Mammary epithelial cell (primary cell): ENCODE data around the gene MMP7.

Experiments
- CTCF ChIP-seq, 2 donors: IDR thresholded peaks in 1 of 2; conservative IDR thresholded peaks in 1 of 2; 2 replicates each; pipeline ENCODE4 v1.5.1; 2011 to 2012; ENCODE audit warnings: inconsistent platforms in 2 of 2, low read length in 2 of 2, mild to moderate bottlenecking in 2 of 2, control low read depth in 1 of 2, low read depth in 1 of 2; ENCODE audit not compliant: insufficient read depth in 1 of 2; ENCODE audit errors: extremely low read depth in 1 of 2
- EZH2 ChIP-seq: IDR thresholded peaks from 2 replicates; pipeline ENCODE4 v1.6.1; 2012; ENCODE audit warnings: low read length, inconsistent platforms, borderline replicate concordance

DNA sequence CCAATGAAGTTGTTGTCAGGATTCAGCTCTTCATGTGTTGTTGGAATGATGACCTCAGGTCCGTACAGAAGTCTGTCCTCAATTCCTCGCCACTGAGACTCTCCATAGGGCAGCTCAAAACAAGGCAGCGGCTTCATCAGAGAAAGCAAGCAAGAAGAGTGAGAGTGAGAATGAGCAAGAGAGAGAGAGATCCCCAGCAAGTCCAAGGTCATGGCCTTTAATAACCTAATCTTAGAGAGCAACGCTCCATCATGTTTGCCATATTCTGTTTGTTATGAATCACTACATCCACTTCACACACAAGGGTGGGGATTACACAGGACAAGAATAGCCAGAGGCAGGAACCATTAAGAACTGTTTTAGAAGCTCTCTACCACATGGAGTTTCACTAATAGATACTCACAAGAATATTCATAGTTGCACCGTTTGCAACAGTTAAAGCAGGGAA, 23.3 kb upstream of the MMP7 start:
- TF ChIP-seq CTCF (conservative IDR thresholded peaks at IDR 0.05 in 1 of 2, IDR thresholded peaks at IDR 0.05 in 1 of 2; ENCODE audit: extremely low read depth in 1 of 2, insufficient read depth in 1 of 2, low read depth in 1 of 2, low read length in 2 of 2) (no peak), EZH2 (no peak)
